ENCODE measurements around the gene ALDH1A3.
"Not testable (repeated sequence)": the region's sequence is repeated elsewhere in the genome, so short reads cannot be mapped to it uniquely, and the experiment has no call there.

Gene ALDH1A3

GRCh38 chr15:100879464-100880138 is at the start of gene ALDH1A3:
Gene ALDH1A3, plus strand, starts transcription at chr15:100879831. Its CDS starts 77 bp downstream, at chr15:100879908.
- DNase-seq = no peak

DNA sequence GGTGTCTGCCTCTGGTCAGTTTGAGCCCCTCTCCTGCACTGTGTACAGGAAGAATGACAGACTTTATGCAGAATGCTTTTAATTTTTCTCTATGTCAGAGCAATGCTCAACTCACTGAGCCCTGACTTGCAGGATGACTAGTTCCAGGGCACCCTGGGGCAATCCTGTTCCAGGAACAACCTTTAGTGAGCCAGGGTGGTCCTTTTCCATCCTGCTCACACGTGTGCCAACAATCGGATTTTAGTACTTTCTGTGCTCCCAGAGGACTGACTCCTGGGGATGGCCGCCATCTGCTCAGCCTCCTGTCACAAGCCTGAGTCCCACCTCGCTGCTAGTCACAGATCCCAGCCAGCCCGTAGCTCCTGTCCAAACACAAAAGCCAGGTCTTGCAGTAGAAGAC is 48.2 kb upstream of the ALDH1A3 start:
- no peak for DNase-seq

DNA sequence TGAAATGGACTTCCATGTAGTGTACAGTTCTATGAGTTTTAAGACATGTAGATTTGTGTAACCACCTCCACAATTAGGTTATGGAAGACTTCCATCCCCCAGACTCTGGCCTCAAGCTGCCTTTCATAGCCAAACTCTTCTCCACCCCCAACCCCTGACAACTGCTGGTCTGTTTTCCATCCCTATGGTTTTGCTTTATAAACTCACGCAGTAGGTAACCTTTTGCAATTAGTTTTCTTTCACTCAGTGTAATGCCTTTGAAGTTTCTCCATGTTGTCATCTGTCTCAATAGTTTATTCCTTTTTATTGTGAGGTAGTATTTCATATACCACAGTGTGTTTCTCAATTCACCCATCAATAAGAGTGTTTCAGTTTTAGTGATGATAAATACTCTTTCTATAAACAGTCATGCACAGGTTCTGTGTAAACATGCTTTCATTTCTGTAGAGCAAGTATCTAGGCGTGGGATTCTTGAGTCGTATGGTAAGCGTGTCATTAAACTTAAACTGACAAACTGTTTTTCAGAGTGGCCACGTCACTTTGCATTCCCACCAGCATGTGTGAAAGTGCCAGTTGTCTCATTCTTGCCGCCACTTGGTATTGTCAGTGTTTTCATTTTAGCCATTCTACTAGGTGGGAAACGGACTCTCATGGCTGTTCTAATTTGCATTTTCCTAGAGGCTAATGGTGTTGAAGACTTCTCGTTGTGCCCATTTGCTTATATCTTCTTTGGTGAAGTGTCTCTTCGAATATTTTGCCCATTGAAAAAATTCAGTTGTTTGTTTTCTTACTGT is 47.3 kb upstream of the ALDH1A3 start:
- no peak for DNase-seq

DNA sequence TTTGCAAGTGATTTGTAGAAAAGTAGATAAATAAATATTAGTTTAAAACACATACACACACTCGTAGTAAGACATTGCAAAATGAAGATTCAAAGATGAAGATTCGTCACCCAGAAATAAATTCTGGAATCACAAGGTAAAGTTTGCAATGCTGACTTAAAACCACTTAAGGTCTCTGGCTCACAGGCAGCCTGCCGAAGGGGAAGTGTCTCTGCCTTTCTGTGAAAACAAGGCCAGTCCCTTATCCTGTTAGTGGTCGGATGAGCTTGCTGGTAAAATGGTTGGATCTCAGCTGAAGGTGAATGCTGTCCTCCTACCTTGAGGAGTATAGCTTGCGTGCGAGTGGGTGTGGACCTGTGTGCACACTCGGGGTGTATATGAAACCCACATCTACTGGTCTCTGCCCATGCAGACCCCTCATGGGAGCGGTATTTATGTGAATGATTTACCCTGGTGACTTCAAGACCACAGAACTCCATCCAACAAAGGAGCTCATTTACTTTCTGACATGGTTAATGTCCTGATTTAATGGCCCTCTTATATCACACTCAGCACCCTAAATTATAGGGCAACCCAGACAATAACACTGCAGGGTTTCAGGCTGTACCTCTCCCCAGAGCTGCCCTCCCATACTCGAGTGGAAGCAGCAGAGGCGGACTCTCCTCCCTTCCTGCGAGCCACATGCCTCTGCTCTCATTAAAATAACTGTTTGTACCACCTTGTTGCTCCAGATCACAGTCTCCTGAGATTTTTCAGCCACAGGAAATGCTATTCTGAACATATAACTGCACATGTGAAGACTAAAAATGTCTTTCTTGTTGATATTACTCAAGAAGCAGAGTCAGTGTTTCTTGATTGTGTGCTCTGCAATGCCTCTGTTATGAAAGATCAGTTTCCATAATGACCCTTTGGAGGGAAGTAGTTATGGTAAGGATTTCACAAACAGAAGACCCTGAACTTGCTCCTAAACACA is 45.9 kb upstream of the ALDH1A3 start:
- DNase-seq = no peak

GRCh38 chr15:100834731-100835130 is 44.9 kb upstream of the ALDH1A3 start:
- no peak for DNase-seq

DNA sequence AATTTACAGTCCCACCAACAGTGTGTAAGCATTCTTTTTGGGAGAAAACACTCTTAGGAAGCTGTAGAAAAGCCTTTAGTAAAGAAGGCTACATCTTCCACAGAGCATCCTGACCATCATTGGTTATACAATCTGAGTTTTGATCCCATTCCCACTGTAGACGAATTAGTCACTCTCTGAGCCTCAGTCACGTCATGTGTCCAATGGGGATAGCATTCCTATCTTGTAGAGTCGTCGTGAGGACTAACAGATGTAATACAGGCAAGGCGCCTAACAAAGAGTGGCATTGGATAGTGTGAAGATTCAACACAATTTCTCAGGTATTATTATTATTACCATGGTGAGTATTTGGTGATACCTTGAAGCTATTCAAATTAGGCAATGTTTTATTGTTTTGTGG is 44.0 kb upstream of the ALDH1A3 start:
- no peak for DNase-seq

GRCh38 chr15:100836501-100836900 is 43.1 kb upstream of the ALDH1A3 start:
- DNase-seq = no peak

DNA sequence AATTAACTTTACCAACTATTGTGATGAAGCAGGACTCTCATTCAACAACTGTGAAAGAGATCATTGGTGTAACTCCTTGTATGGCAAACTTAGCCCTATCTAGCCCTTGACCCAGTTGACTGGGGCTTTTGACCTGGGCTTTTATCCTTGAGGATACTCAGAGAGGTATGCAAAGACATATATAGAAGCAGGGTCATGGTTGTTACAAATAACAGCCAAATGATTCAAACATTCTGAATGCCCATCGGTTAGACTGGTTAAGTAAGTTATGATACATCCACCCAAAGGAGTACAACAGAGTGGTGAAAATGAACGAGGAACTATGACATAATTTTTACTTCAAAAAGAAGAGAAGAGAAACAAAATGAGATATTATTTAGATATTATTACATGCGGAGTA is 38.2 kb upstream of the ALDH1A3 start:
- no peak for DNase-seq

GRCh38 chr15:100842756-100843730 is 36.6 kb upstream of the ALDH1A3 start:
- no peak for DNase-seq

- no peak for DNase-seq
Measured at GRCh38 chr15:100844167-100844566, 35.5 kb upstream of the ALDH1A3 start.

- DNase-seq = no peak
Measured at GRCh38 chr15:100844778-100845177, 34.9 kb upstream of the ALDH1A3 start.

- DNase-seq = no peak
Measured at GRCh38 chr15:100847194-100847593, 32.4 kb upstream of the ALDH1A3 start.

- DNase-seq = peak; percentile 53
Measured at GRCh38 chr15:100849021-100849854, 30.4 kb upstream of the ALDH1A3 start.

DNA sequence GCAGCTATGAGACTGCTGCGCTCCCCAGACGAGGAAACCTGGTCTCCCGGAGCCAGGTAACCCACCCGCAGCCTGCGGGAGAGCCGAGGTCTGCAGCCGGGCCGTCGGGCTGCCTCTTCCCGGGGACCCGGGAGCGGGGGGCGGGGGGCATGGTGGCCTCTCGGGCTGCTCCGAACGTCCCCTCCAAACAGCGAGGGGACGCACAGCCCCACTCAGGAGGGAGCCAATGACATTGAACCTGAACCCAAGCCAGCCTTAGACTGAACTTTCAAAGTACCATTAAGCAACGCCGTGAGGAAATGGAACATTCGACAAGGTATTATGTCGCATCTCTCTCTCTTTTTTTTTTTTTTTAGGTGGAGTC is 29.8 kb upstream of the ALDH1A3 start:
- no peak for DNase-seq

DNA sequence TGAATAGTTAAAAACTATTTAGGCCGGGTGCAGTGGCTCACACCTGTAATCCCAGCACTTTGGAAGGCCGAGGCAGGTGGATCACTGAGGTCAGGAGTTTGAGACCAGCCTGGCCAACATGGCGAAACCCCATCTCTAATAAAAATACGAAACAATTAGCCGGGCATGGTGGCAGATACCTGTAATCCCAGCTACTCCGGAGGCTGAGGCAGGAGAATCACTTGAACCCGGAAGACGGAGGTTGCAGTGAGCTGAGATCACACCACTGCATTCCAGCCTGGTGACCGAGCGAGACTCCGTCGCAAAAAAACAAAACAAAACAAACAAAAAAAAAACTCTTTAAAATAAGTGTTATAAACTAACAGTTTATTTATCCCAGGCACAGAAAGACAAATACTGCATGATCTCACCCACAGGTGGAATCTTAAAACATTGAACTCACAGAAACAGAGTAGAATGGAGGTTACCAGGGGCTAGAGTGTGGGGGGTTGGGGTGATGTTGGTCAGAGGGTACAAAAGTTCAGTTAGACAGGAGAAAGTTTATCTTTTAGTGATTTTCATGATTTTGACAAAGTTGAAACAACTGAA is 28.1 kb upstream of the ALDH1A3 start:
- not testable (repeated sequence) for DNase-seq

GRCh38 chr15:100852630-100853029 is 27.0 kb upstream of the ALDH1A3 start:
- DNase-seq = no peak

DNA sequence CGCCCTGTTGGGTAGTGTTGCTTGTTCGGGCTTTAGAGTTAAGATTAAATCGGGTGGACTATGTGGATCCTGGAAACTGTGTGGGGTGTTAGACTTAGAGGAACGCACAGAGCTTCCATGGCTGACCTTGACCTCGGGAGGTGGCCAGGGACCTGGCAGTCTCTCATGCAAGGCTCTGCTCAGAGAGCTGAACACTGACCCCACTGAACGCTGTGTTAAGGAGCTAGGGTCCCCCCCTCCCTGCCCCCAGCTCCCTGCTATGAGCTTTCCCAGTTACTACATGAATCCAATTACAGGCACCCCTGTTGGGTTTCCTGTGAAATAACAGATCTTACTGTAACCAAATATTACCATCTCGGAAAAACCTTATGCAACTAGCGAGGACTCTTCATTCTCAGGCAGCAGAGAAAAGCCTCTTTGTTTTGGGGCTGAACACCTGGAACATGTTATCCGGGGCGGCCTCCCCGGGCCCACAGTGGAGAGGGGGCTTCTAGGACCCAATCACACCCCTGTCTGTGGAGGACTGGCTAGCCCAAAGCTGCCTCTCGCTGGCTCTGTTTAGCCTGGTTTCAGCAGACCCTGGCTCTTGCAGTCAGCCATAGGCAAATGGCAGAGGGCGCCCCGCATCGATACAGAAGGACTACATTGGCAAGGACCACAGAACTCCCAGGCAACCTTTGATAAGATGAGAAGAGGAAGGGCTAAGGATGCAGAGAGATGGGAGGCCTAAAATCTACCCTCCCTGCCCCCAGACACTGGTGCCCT is 25.8 kb upstream of the ALDH1A3 start:
- DNase-seq = no peak

DNA sequence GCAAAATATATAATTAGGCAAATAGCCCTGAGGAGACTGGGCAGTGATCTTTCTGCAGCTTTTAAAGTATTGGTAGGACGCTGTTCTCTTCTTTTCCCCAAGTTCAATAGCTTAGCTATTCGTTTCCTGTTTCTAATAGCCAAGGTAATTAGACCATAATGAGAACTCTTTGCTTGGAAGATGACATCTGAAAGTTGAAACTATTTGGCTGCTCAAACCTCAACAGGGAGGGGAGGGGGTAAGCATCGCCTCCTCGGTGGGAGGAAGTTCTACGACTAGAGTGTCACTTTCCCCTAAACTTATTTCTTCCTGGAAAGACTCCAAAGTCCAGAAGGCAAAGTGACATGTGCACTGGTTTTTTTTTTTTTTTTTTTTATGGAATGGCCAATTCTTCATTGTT is 22.8 kb upstream of the ALDH1A3 start:
- DNase-seq = no peak

DNA sequence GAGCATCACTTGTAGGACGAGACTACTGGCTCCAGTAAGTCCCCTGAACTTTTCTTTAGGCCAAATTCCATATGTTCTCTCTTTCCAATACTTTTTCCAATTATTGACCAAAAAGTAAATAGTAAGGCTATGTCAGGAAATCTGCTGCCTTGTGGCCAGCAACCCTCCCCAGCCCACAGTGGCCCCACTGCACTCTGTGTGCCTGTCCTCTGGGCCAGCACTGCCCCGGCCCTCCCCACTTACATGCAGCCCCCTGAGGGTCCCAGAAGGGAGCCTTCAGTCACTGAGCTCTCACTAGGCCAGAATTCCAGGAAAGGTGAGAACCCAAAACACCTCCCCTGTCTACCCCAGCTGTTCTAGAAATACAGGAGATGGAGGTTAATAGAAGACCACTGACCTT is 21.3 kb upstream of the ALDH1A3 start:
- DNase-seq = no peak
